Choroid plexus epithelial cell (primary cell): ENCODE data around the gene FGD4.

ENCODE experiments used
- DNase-seq: peaks from one replicate; pipeline ENCODE4 v3.0.0-alpha.2; 2010; ENCODE audit warnings: low read depth
- H3K4me3 ChIP-seq: 2 replicates; pipeline ENCODE4 v1.5.1; 2011; ENCODE audit warnings: low read depth, mild to moderate bottlenecking, control low read depth, low read length, moderate library complexity
- TF ChIP-seq, protein P1 (sequence below): conservative IDR thresholded peaks from 2 replicates; pipeline ENCODE4 v1.5.1; 2011; ENCODE audit warnings: low read depth, mild to moderate bottlenecking, control low read depth, inconsistent platforms, low read length, moderate library complexity

The FGD4 gene

DNA sequence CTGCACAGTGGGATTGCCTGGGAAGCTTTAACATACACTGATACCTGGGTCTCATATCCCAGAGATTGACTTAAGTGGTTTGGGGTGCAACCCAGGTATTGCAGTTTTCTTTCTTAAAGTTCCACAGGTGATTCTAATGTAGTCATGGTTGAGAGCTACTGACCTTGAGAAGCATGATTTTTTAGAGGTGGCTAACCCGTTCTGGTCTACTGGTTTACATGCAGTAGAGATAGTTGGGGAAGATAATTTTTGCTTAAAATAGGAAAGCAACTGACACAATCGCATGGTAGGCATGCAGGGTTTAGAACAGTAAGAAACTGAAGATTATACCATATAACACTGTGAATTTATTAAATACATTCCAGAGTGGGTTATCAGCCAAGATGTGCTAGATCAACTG lies 145.5 kb downstream of the FGD4 start:
- H3K4me3 ChIP-seq = no peak overlapping the region
- TF ChIP-seq, protein P1, sequence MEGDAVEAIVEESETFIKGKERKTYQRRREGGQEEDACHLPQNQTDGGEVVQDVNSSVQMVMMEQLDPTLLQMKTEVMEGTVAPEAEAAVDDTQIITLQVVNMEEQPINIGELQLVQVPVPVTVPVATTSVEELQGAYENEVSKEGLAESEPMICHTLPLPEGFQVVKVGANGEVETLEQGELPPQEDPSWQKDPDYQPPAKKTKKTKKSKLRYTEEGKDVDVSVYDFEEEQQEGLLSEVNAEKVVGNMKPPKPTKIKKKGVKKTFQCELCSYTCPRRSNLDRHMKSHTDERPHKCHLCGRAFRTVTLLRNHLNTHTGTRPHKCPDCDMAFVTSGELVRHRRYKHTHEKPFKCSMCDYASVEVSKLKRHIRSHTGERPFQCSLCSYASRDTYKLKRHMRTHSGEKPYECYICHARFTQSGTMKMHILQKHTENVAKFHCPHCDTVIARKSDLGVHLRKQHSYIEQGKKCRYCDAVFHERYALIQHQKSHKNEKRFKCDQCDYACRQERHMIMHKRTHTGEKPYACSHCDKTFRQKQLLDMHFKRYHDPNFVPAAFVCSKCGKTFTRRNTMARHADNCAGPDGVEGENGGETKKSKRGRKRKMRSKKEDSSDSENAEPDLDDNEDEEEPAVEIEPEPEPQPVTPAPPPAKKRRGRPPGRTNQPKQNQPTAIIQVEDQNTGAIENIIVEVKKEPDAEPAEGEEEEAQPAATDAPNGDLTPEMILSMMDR = no peak
- DNase-seq = no peak

DNA sequence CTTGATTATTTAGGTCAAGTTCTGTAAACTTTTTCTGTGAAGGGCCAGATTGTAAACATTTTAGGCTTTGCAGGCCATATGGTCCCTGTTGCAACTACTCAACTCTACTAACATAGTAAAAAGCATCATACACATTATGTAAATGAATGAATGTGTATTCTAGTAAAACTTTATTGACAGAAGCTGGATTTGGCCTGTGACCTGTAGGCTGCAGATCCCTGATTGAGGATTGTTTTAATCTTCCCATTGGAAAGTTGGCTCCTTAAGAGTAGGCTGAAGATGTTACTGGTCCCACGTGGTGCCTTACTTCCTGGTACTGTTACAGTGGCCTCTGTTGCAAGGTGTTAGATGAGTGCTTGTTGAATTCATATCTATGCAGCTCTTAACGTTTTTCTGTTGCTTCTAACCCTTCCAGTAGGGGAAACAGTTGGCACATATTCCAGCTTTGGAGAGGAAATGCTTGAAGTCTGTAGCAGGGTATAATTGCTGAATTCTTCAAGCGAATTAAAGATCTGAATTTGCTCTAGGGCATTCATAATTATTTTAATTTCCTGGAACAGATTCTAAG lies 146.1 kb downstream of the FGD4 start:
- no peak for DNase-seq
- TF ChIP-seq, protein P1 = no peak

DNA sequence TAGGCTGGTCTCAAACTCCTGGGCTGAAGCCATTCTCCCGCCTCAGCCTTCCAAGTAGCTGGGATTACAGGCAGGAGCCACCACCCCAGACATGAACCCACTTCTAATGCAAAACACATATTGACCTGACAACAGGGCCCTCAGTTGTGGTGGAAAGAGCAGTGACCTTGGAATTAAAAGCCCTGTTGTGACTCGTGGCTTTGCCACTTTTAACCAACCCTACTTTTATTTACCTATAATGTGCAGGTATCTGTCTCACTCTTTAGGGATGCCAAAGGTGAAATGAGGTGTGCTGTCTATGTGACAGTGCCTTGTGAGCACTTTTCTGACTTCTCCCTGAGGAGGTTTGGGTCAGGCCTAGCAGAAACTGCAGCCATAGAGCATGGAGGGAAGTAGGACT lies 146.9 kb downstream of the FGD4 start:
- DNase-seq = no peak
- H3K4me3 ChIP-seq = no peak overlapping the region
- TF ChIP-seq, protein P1 = no peak

More for the DNA sequence above, 146.1 kb downstream of the FGD4 start:
- H3K4me3 ChIP-seq = no peak overlapping the region

DNA sequence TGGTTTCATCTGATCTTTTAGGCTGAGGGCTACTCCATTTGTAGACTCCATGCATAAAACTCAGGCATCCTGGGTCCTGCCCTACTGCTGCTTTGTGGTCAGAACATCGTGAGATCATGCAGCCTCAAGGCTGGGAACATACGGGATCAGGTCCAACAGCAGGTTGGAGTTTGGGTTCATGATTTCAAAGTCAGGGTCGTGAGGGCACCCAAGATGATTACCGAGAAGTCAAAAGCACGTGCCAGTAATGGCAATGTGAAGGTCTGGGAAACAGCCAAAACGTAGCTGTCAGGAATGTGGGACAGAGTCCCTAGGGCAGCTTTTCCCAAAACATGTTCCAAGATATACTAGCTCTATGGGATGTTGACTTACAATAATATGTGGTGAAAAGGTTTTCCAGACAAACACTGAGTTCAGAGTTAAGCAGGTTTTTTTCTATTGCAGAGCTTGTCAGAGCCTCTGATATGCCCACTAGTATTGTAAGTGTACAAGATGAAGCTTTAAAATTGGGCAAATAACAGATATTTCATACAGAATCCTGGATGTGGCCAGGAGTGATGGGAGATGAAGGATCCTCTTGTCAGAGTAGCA lies 149.4 kb downstream of the FGD4 start:
- H3K4me3 ChIP-seq = no peak overlapping the region
- TF ChIP-seq, protein P1 = no peak
- peak; percentile 95 for DNase-seq

DNA sequence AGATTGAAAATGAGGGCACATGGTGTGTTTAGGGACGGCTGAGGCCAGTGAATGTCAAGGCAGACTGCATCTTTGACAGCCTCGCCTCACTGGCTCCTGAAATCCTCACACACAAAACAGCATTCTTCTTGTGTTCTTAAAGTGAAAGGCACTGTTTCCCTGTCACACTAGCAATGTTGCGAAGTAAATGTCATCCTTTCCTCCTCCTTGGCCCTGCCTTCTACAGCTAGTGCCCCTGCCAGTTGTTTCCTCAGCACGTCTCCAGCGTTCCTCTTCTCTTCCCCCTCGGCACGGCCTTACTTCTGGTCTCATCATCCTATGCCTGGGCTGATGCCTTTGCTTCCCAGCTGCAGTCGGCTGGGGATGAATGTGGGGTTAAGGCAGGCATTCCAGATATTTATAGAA lies 150.3 kb downstream of the FGD4 start:
- no peak overlapping the region for H3K4me3 ChIP-seq
- TF ChIP-seq, protein P1 = no peak
- DNase-seq = peak; percentile 65

DNA sequence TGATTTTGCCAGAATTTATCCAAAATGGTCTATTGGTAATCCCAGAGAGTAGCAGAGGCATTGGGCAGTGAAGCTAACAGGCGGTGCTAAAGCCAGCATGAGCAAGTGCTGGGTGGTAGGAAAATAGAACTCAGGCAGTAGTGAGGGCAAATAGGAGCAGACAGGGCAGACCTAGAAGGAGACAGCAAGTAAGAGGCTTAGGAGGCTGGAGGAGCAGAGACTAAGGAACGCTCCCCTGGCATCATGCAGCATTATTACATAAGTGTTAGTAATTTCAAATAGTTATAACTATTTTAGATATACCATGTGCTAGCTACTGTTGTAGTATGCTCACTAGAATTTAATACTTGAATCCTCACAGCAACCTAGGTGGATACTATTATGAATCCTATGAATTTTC lies 151.7 kb downstream of the FGD4 start:
- DNase-seq = no peak
- no peak overlapping the region for H3K4me3 ChIP-seq
- TF ChIP-seq, protein P1 = no peak

DNA sequence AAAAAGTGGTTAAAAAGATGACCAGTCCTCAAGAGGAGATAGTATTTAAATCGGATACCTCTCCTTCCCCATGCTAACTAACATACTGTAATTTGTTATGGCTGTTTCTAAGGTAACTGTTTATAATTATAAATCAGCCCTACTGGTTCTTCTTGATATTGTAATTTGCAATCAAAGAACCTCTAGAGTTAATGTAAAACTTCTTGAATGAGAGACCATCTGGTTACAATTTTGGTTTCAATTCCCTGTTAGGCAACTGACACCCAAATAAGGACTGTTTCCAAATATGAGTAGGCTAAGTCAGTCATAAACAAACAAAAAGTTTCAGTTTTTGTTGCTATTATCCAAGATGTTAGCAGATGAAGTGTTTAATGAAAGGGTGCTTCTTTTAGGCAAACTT lies 159.5 kb downstream of the FGD4 start:
- TF ChIP-seq, protein P1 = no peak
- peak; percentile 70 for DNase-seq
- no peak overlapping the region for H3K4me3 ChIP-seq
